Myocyte (in vitro differentiated cells): Measurements from ENCODE around the gene ALB. TPM values are rescaled to one million over a fixed set of nuclear protein-coding genes. Genes with fewer than 3 reads are reported as not detected.
A peak's percentile ranks its signal among the peaks of the same experiment; 100 is the strongest.

Experiments
- DNase-seq: peaks from one replicate; pipeline ENCODE4 v3.0.0-alpha.2; 2012; ENCODE audit warnings: low read depth
- total RNA-seq: library from RNA; depleted of rRNA; stranded (reverse); fragments of >200 nt; gene quantifications from 2 replicates; pipeline ENCODE4 v1.2.3, GENCODE V29; 2014

The ALB gene
- total RNA-seq, 1 donor from 2014 or later = not detected

GRCh38 chr4:73408181-73408867 lies 4.2 kb downstream of the ALB start:
- no peak for DNase-seq

DNA sequence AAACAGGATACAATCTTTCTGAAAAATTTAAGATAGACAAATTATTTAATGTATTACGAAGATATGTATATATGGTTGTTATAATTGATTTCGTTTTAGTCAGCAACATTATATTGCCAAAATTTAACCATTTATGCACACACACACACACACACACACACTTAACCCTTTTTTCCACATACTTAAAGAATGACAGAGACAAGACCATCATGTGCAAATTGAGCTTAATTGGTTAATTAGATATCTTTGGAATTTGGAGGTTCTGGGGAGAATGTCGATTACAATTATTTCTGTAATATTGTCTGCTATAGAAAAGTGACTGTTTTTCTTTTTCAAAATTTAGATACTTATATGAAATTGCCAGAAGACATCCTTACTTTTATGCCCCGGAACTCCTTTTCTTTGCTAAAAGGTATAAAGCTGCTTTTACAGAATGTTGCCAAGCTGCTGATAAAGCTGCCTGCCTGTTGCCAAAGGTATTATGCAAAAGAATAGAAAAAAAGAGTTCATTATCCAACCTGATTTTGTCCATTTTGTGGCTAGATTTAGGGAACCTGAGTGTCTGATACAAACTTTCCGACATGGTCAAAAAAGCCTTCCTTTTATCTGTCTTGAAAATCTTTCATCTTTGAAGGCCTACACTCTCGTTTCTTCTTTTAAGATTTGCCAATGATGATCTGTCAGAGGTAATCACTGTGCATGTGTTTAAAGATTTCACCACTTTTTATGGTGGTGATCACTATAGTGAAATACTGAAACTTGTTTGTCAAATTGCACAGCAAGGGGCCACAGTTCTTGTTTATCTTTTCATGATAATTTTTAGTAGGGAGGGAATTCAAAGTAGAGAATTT lies 5.2 kb downstream of the ALB start:
- DNase-seq = no peak

GRCh38 chr4:73409978-73410548 lies 6.0 kb downstream of the ALB start:
- DNase-seq = no peak

DNA sequence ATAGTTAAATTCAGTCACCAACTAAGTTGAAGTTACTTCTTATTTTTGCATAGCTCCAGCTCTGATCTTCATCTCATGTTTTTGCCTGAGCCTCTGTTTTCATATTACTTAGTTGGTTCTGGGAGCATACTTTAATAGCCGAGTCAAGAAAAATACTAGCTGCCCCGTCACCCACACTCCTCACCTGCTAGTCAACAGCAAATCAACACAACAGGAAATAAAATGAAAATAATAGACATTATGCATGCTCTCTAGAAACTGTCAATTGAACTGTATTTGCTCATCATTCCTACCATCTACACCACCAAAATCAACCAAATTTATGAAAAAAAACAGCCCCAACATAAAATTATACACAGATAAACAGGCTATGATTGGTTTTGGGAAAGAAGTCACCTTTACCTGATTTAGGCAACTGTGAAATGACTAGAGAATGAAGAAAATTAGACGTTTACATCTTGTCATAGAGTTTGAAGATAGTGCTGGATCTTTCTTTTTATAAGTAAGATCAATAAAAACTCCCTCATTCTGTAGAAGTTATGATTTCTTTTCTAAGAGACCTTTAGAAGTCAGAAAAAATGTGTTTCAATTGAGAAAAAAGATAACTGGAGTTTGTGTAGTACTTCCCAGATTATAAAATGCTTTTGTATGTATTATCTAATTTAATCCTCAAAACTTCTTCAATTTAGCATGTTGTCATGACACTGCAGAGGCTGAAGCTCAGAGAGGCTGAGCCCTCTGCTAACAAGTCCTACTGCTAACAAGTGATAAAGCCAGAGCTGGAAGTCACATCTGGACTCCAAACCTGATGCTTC lies 7.0 kb downstream of the ALB start:
- DNase-seq = no peak

GRCh38 chr4:73411731-73412414 lies 7.8 kb downstream of the ALB start:
- DNase-seq = no peak

DNA sequence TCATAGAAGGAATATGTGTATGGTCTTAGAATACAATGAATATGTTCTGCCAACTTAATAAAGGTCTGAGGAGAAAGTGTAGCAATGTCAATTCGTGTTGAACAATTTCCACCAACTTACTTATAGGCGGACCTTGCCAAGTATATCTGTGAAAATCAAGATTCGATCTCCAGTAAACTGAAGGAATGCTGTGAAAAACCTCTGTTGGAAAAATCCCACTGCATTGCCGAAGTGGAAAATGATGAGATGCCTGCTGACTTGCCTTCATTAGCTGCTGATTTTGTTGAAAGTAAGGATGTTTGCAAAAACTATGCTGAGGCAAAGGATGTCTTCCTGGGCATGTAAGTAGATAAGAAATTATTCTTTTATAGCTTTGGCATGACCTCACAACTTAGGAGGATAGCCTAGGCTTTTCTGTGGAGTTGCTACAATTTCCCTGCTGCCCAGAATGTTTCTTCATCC lies 9.2 kb downstream of the ALB start:
- no peak for DNase-seq

- no peak for DNase-seq
Observed at GRCh38 chr4:73414936-73415271, 10.8 kb downstream of the ALB start.

- no peak for DNase-seq
Observed at GRCh38 chr4:73415807-73416238, 11.7 kb downstream of the ALB start.

DNA sequence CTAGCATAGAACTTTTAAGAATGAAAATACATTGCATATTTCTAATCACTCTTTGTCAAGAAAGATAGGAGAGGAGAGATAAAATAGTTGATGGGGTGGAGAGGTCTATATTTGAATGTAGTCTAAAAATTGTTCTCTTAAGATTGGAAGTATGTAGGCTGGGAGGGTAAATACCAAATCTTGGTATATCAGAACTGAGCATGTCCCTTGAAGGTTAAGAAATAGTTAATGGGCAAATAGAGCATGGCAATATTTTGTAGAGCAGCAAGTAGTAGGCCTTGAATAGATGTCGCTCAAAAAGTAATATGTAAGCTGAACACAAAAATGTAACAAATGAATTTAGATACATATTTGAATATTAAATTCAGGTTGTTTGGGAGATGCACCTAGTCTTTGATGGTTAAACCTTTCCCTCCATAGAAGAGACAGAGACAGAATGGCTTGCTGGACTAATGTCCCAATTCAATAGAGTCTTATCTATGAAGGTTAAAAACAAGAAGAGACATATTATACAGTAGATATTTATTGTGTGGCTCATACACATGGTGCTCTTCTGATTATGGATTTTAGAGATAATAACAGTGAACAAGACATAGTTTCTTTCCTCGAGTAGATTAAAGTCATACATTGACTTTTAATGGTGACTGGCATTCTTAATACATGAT lies 12.5 kb downstream of the ALB start:
- DNase-seq = no peak

- DNase-seq = no peak
Observed at GRCh38 chr4:73417342-73417741, 13.3 kb downstream of the ALB start.

DNA sequence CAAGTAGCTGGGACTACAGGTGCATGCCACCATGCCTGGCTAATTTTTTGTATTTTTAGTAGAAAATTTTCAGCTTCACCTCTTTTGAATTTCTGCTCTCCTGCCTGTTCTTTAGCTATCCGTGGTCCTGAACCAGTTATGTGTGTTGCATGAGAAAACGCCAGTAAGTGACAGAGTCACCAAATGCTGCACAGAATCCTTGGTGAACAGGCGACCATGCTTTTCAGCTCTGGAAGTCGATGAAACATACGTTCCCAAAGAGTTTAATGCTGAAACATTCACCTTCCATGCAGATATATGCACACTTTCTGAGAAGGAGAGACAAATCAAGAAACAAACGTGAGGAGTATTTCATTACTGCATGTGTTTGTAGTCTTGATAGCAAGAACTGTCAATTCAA lies 13.9 kb downstream of the ALB start:
- peak; percentile 31 for DNase-seq

DNA sequence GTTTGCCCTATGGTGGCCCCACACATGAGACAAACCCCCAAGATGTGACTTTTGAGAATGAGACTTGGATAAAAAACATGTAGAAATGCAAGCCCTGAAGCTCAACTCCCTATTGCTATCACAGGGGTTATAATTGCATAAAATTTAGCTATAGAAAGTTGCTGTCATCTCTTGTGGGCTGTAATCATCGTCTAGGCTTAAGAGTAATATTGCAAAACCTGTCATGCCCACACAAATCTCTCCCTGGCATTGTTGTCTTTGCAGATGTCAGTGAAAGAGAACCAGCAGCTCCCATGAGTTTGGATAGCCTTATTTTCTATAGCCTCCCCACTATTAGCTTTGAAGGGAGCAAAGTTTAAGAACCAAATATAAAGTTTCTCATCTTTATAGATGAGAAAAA lies 14.6 kb downstream of the ALB start:
- no peak for DNase-seq

GRCh38 chr4:73419106-73420038 lies 15.3 kb downstream of the ALB start:
- DNase-seq = no peak

DNA sequence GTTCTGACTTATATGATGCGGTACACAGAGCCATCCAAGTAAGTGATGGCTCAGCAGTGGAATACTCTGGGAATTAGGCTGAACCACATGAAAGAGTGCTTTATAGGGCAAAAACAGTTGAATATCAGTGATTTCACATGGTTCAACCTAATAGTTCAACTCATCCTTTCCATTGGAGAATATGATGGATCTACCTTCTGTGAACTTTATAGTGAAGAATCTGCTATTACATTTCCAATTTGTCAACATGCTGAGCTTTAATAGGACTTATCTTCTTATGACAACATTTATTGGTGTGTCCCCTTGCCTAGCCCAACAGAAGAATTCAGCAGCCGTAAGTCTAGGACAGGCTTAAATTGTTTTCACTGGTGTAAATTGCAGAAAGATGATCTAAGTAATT lies 16.5 kb downstream of the ALB start:
- no peak for DNase-seq

DNA sequence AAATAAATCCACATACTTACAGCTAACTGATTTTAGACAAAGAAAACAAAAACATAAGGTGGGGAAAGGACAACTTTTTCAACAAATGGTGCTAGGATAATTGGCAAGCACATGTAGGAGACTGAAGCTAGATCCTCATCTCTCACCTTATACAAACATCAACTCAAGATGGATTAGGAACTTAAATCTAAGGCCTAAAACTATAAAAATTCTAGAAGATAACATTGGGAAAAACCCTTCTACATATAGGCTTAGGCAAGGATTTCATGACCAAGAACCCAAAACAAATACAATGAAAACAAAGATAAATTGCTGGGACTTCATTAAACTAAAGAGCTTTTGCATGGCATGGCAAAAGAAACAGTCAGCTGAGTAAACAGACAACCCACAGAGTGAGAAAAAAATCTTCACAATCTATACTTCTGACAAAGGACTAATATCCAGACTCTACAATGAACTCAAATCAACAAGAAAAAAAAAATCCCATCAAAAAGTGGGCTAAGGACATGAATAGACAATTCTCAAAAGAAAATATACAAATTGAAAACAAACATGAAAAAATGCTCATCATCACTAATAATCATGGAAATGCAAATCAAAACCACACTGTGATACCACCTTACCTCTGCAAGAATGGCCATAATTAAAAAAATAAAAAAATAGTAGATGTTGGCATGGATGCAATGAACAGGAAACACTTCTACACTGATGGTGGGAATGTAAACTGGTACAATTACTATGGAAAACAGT lies 17.8 kb downstream of the ALB start:
- no peak for DNase-seq

DNA sequence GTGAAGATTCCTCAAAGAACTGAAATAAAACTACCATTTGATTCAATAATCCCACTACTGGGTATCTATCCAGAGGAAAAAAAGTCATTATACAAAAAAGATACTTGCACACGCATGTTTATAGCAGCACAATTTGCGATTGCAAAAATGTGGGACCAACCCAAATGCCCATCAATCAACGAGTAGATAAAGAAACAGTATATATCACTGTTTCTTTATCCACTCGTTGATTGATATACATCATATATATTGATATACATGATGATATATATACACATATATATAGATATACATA lies 18.3 kb downstream of the ALB start:
- no peak for DNase-seq

- DNase-seq = no peak
Observed at GRCh38 chr4:73423184-73423583, 19.1 kb downstream of the ALB start.

- DNase-seq = no peak
Observed at GRCh38 chr4:73426666-73427065, 22.6 kb downstream of the ALB start.

GRCh38 chr4:73429118-73429517 lies 25.0 kb downstream of the ALB start:
- DNase-seq = no peak
